GM12891 (cell line): ENCODE data around the gene CAPZA1.

ENCODE experiments used
- POLR2A ChIP-seq: IDR thresholded peaks from 2 replicates; pipeline ENCODE4 v1.6.1; 2011; ENCODE audit warnings: low read depth, low read length, control low read depth
- POLR2AphosphoS5 ChIP-seq: IDR thresholded peaks from 2 replicates; pipeline ENCODE4 v1.6.1; 2011; ENCODE audit warnings: low read depth, low read length, control low read depth
- SPI1 ChIP-seq: IDR thresholded peaks from 2 replicates; pipeline ENCODE4 v1.6.1; 2011; ENCODE audit warnings: low read depth, low read length, control low read depth
- TAF1 ChIP-seq: IDR thresholded peaks from 2 replicates; pipeline ENCODE4 v1.6.1; 2011; ENCODE audit warnings: low read depth, low read length, control low read depth

- TF ChIP-seq POLR2A, result no peak
- no peak for TF ChIP-seq TAF1
- no peak for TF ChIP-seq POLR2AphosphoS5
- TF ChIP-seq SPI1, result no peak
Measured at GRCh38 chr1:112579801-112580510, 39.7 kb upstream of the CAPZA1 start.
